ENCODE measurements around the gene RFX6.
"Not testable (repeated sequence)": the region's sequence is repeated elsewhere in the genome, so short reads cannot be mapped to it uniquely, and the experiment has no call there.

RFX6 gene

GRCh38 chr6:116876635-116877611 lies at the start of gene RFX6:
TSS of gene RFX6 (plus strand) at chr6:116877242. CDS start at chr6:116877276, 34 bp downstream.
- DNase-seq = no peak

- no peak for DNase-seq
These were observed 49.3 kb upstream of the RFX6 start for GRCh38 chr6:116827561-116828240.

GRCh38 chr6:116828983-116829382 lies 48.1 kb upstream of the RFX6 start, which contains the start of gene GPRC6A:
TSS of gene GPRC6A (minus strand) at chr6:116829083. CDS start at chr6:116829013, 70 bp downstream.
- DNase-seq = no peak

- DNase-seq = not testable (repeated sequence)
These were observed 42.5 kb upstream of the RFX6 start for GRCh38 chr6:116834526-116834925.

GRCh38 chr6:116836606-116837342 lies 40.3 kb upstream of the RFX6 start:
- DNase-seq = no peak

- DNase-seq = no peak
These were observed 37.0 kb upstream of the RFX6 start for GRCh38 chr6:116840091-116840490.

- DNase-seq = no peak
These were observed 34.6 kb upstream of the RFX6 start for GRCh38 chr6:116842459-116842858.

- DNase-seq = peak; percentile 60
These were observed 29.8 kb upstream of the RFX6 start for GRCh38 chr6:116847227-116847626.

- no peak for DNase-seq
These were observed 19.0 kb upstream of the RFX6 start for GRCh38 chr6:116858060-116858459.

GRCh38 chr6:116859264-116859663 lies 17.8 kb upstream of the RFX6 start:
- no peak for DNase-seq

GRCh38 chr6:116866281-116866871 lies 10.7 kb upstream of the RFX6 start:
- DNase-seq = peak; percentile 43

- DNase-seq = no peak
These were observed 4.3 kb upstream of the RFX6 start for GRCh38 chr6:116872771-116873170.

- DNase-seq = no peak
These were observed 935 bp upstream of the RFX6 start for GRCh38 chr6:116876107-116876506.

GRCh38 chr6:116877743-116878142 lies 701 bp downstream of the RFX6 start:
- DNase-seq = no peak

GRCh38 chr6:116881236-116881635 lies 4.2 kb downstream of the RFX6 start:
- no peak for DNase-seq

GRCh38 chr6:116883005-116883404 lies 6.0 kb downstream of the RFX6 start:
- no peak for DNase-seq

GRCh38 chr6:116884530-116884929 lies 7.5 kb downstream of the RFX6 start:
- DNase-seq = no peak

- DNase-seq = no peak
These were observed 10.1 kb downstream of the RFX6 start for GRCh38 chr6:116887168-116887567.

- DNase-seq = no peak
These were observed 10.9 kb downstream of the RFX6 start for GRCh38 chr6:116887894-116888293.

- no peak for DNase-seq
These were observed 11.8 kb downstream of the RFX6 start for GRCh38 chr6:116888732-116889360.

- no peak for DNase-seq
These were observed 17.6 kb downstream of the RFX6 start for GRCh38 chr6:116894669-116895068.

- no peak for DNase-seq
These were observed 18.9 kb downstream of the RFX6 start for GRCh38 chr6:116895935-116896334.

All from hematopoietic multipotent progenitor cell treated with erythropoietin and hydrocortisone succinate and interleukin-3 and kit ligand, for 6 days (in vitro differentiated cells).